Kidney epithelial cell (primary cell): ENCODE measurements around the gene CLNK. TPM values are rescaled to one million over a fixed set of nuclear protein-coding genes. Genes with fewer than 3 reads are reported as not detected.

Source experiments
- DNase-seq: peaks from one replicate; pipeline ENCODE4 v3.0.0-alpha.2; 2010; ENCODE audit warnings: low read depth
- H3K27me3 ChIP-seq: 2 replicates; pipeline ENCODE4 v1.6.0; 2011; ENCODE audit warnings: low read length; ENCODE audit not compliant: control insufficient read depth, insufficient read depth
- H3K36me3 ChIP-seq: 2 replicates; pipeline ENCODE4 v1.5.1; 2011; ENCODE audit warnings: low read length; ENCODE audit not compliant: control insufficient read depth, insufficient read depth
- H3K4me3 ChIP-seq: 2 replicates; pipeline ENCODE4 v1.5.1; 2011; ENCODE audit warnings: low read depth, mild to moderate bottlenecking, control low read depth, low read length
- CTCF ChIP-seq: IDR thresholded peaks from 2 replicates; pipeline ENCODE4 v1.5.1; 2011; ENCODE audit warnings: mild to moderate bottlenecking, moderate library complexity, low read length, control low read depth, inconsistent platforms; ENCODE audit not compliant: insufficient read depth, poor library complexity, severe bottlenecking
- total RNA-seq: library from RNA; depleted of rRNA; stranded (reverse); fragments of >200 nt; gene quantifications from 2 replicates; pipeline ENCODE4 v1.2.3, GENCODE V29; 2015

Gene CLNK
- total RNA-seq, 1 donor from 2014 or later: not detected

- no peak overlapping the region for H3K4me3 ChIP-seq
- TF ChIP-seq CTCF: no peak
- H3K36me3 ChIP-seq: no peaks in the 10 kb centered on the region
- no peaks in the 10 kb centered on the region for H3K27me3 ChIP-seq
- DNase-seq: no peak
These were observed 188.9 kb downstream of the CLNK start for GRCh38 chr4:10495651-10496050.

GRCh38 chr4:10492464-10492863 is 192.1 kb downstream of the CLNK start:
- DNase-seq: no peak

GRCh38 chr4:10491401-10491800 is 193.2 kb downstream of the CLNK start:
- no peak overlapping the region for H3K4me3 ChIP-seq
- no peaks in the 10 kb centered on the region for H3K36me3 ChIP-seq
- H3K27me3 ChIP-seq: no peaks in the 10 kb centered on the region
- no peak for DNase-seq
- TF ChIP-seq CTCF: no peak

More at GRCh38 chr4:10492464-10492863, 192.1 kb downstream of the CLNK start:
- H3K4me3 ChIP-seq: no peak overlapping the region
- no peak for TF ChIP-seq CTCF
- H3K27me3 ChIP-seq: no peaks in the 10 kb centered on the region
- H3K36me3 ChIP-seq: no peaks in the 10 kb centered on the region

- DNase-seq: no peak
- Histone ChIP-seq H3K4me3 (no peak overlapping the region), H3K36me3 (no peaks in the 10 kb centered on the region), H3K27me3 (no peaks in the 10 kb centered on the region)
- no peak for TF ChIP-seq CTCF
These were observed 193.6 kb downstream of the CLNK start for GRCh38 chr4:10490996-10491395.

- TF ChIP-seq CTCF: no peak
- H3K4me3 ChIP-seq: no peak overlapping the region
- H3K27me3 ChIP-seq: no peaks in the 10 kb centered on the region
- no peak for DNase-seq
- H3K36me3 ChIP-seq: no peaks in the 10 kb centered on the region
These were observed 201.7 kb downstream of the CLNK start for GRCh38 chr4:10482913-10483312.

- no peak for DNase-seq
- no peaks in the 10 kb centered on the region for H3K36me3 ChIP-seq
- no peak for TF ChIP-seq CTCF
- H3K27me3 ChIP-seq: no peaks in the 10 kb centered on the region
- no peak overlapping the region for H3K4me3 ChIP-seq
These were observed 204.0 kb downstream of the CLNK start for GRCh38 chr4:10480616-10481015.
